Testis (tissue), 2 donors: Measurements from ENCODE around the gene CAMTA1.

Source experiments
- CTCF ChIP-seq, 3 experiments: fragments of 450-650 bp in 2 of 3; fragments of 200-600 bp in 1 of 3; sonication (generic) in 1 of 3; IDR thresholded peaks; one replicate each; pipeline ENCODE4 v1.5.1; 2016 to 2019; ENCODE audit warnings: antibody characterized with exemption in 3 of 3, mild to moderate bottlenecking in 2 of 3, moderate library complexity in 1 of 3
- POLR2A ChIP-seq: fragments of 450-650 bp; IDR thresholded peaks from one replicate; pipeline ENCODE4 v1.6.1; 2017; ENCODE audit warnings: antibody characterized with exemption, mild to moderate bottlenecking, moderate library complexity

GRCh38 chr1:6951536-6951935 lies 166.3 kb downstream of the CAMTA1 start:
- TF ChIP-seq POLR2A: no peak
- TF ChIP-seq CTCF (IDR thresholded peaks at IDR 0.05): no peak
